H1 (cell line): ENCODE data around the gene NCF4. TPM values are rescaled to one million over a fixed set of nuclear protein-coding genes. Genes with fewer than 3 reads are reported as not detected.

Experiments
- CTCF ChIA-PET: fragments of 300-600 bp; sonication (Branson Sonifier 250); formaldehyde crosslinking; loops from one replicate; lab custom pipeline; 2021; ENCODE audit not compliant: partially characterized antibody; lab: Charles Lee
- POLR2A ChIA-PET: fragments of 300-600 bp; sonication (Branson Sonifier 250); formaldehyde crosslinking; loops from one replicate; lab custom pipeline; 2021; ENCODE audit warnings: inconsistent platforms; ENCODE audit not compliant: partially characterized antibody; lab: Charles Lee
- DNase-seq, 2 experiments: peaks; one replicate each; pipeline versions ENCODE4 v3.0.0 to v3.0.0-alpha.2; 2010 to 2022; ENCODE audit warnings: low spot score in 2 of 2, low read depth in 1 of 2, mixed read lengths in 1 of 2
- FAIRE-seq: peaks from 2 replicates; lab custom pipeline; 2011; peaks lifted over from hg19 to GRCh38; lab: Jason Lieb, UNC
- H2AFZ ChIP-seq: 2 replicates; pipeline ENCODE4 v1.8.1; 2012; ENCODE audit warnings: low read length, inconsistent platforms
- H2AK5ac ChIP-seq: 2 replicates; pipeline ENCODE4 v1.6.1; 2013; ENCODE audit warnings: low read depth, low read length
- H2BK120ac ChIP-seq: replicated peaks from 2 replicates; pipeline ENCODE3; 2013; ENCODE audit warnings: low read depth, low read length, inconsistent platforms
- H2BK12ac ChIP-seq: 2 replicates; pipeline ENCODE4 v1.6.1; 2013; ENCODE audit warnings: low read depth, low read length
- H2BK15ac ChIP-seq: 2 replicates; pipeline ENCODE4 v1.6.1; 2013; ENCODE audit warnings: low read length
- H2BK20ac ChIP-seq: 2 replicates; pipeline ENCODE4 v1.6.1; 2013; ENCODE audit warnings: low read length
- H2BK5ac ChIP-seq: 2 replicates; pipeline ENCODE4 v1.6.1; 2013; ENCODE audit warnings: low read depth, low read length
- H3K14ac ChIP-seq: 2 replicates; pipeline ENCODE4 v1.6.1; 2013; ENCODE audit warnings: inconsistent platforms; ENCODE audit not compliant: insufficient read length
- H3K18ac ChIP-seq: 2 replicates; pipeline ENCODE4 v1.6.1; 2013; ENCODE audit warnings: low read length; ENCODE audit errors: extremely low read depth
- H3K23ac ChIP-seq: 2 replicates; pipeline ENCODE4 v1.6.1; 2013; ENCODE audit warnings: inconsistent platforms; ENCODE audit not compliant: insufficient read length
- H3K23me2 ChIP-seq: 2 replicates; pipeline ENCODE4 v1.6.1; 2013; ENCODE audit warnings: low read depth, low read length
- H3K27ac ChIP-seq: 2 replicates; pipeline ENCODE4 v1.6.1; 2011; ENCODE audit warnings: low read depth, low read length, inconsistent platforms
- H3K27me3 ChIP-seq, 4 experiments: replicated peaks in 1 of 4; 1 replicate in 1 of 4; 2 replicates in 3 of 4; pipeline versions ENCODE4 v1.6.1 to v1.8.1; 2011 to 2013; ENCODE audit warnings: low read length in 3 of 4, mild to moderate bottlenecking in 3 of 4, inconsistent platforms in 2 of 4, mixed read lengths in 2 of 4, moderate library complexity in 1 of 4; ENCODE audit not compliant: control insufficient read depth in 3 of 4, insufficient read depth in 3 of 4; ENCODE audit errors: extremely low read depth in 1 of 4
- H3K36me3 ChIP-seq, 4 experiments: 2 replicates each; pipeline versions ENCODE4 v1.6.1 to v1.8.1; 2011 to 2013; ENCODE audit warnings: mild to moderate bottlenecking in 4 of 4, low read length in 3 of 4, moderate library complexity in 2 of 4, control low read depth in 1 of 4, inconsistent platforms in 1 of 4; ENCODE audit not compliant: insufficient read depth in 4 of 4, control insufficient read depth in 2 of 4
- H3K4ac ChIP-seq: replicated peaks from 2 replicates; pipeline ENCODE3; 2013; ENCODE audit warnings: low read length, low read depth, mixed read lengths, inconsistent platforms; ENCODE audit not compliant: insufficient read length
- H3K4me1 ChIP-seq, 4 experiments: replicated peaks in 1 of 4; 1 replicate in 1 of 4; 2 replicates in 3 of 4; pipeline versions ENCODE4 v1.6.1 to v1.8.1; 2011 to 2013; ENCODE audit warnings: low read length in 3 of 4, inconsistent platforms in 2 of 4, mixed read lengths in 1 of 4; ENCODE audit not compliant: insufficient read depth in 4 of 4, control insufficient read depth in 3 of 4
- H3K4me2 ChIP-seq, 2 experiments: 2 replicates each; pipeline versions ENCODE4 v1.6.1 to v1.8.1; 2011 to 2013; ENCODE audit warnings: low read depth in 2 of 2, low read length in 2 of 2, control low read depth in 1 of 2, inconsistent platforms in 1 of 2, mild to moderate bottlenecking in 1 of 2; ENCODE audit not compliant: insufficient read depth in 1 of 2
- H3K4me3 ChIP-seq, 4 experiments: fragments of 200-600, 300-600 bp in 1 of 4; sonication (generic), shearing (Covaris generic), sonication (Bioruptor Twin) in 1 of 4; 2 replicates each; pipeline versions ENCODE4 v1.5.1 to v1.8.1; 2011 to 2016; ENCODE audit warnings: low read length in 4 of 4, low read depth in 3 of 4, control low read depth in 2 of 4, inconsistent platforms in 2 of 4, mild to moderate bottlenecking in 2 of 4, mixed read lengths in 1 of 4, moderate library complexity in 1 of 4; ENCODE audit not compliant: insufficient read depth in 2 of 4; ENCODE audit errors: extremely low read depth in 1 of 4
- H3K56ac ChIP-seq: replicated peaks from 2 replicates; pipeline ENCODE3; 2013; ENCODE audit warnings: low read depth, mild to moderate bottlenecking, mixed read lengths, low read length, inconsistent platforms; ENCODE audit not compliant: insufficient read length
- H3K79me1 ChIP-seq: 2 replicates; pipeline ENCODE4 v1.6.1; 2013; ENCODE audit warnings: low read depth, low read length, control low read depth
- H3K79me2 ChIP-seq, 2 experiments: 2 replicates each; pipeline versions ENCODE4 v1.6.1 to v1.8.1; 2012 to 2013; ENCODE audit warnings: low read length in 2 of 2, mild to moderate bottlenecking in 2 of 2, inconsistent platforms in 1 of 2; ENCODE audit not compliant: insufficient read depth in 2 of 2, control insufficient read depth in 1 of 2
- H3K9ac ChIP-seq, 4 experiments: replicated peaks in 1 of 4; 1 replicate in 1 of 4; 2 replicates in 3 of 4; pipeline versions ENCODE4 v1.6.1 to v1.8.1; 2011 to 2013; ENCODE audit warnings: low read depth in 3 of 4, low read length in 3 of 4, control low read depth in 2 of 4, mild to moderate bottlenecking in 2 of 4, moderate library complexity in 2 of 4, inconsistent platforms in 1 of 4; ENCODE audit errors: extremely low read depth in 1 of 4
- H3K9me3 ChIP-seq, 2 experiments: 2 replicates each; pipeline versions ENCODE4 v1.6.1 to v1.8.1; 2012 to 2013; ENCODE audit warnings: mild to moderate bottlenecking in 2 of 2, moderate library complexity in 2 of 2, control low read depth in 1 of 2, inconsistent platforms in 1 of 2, low read depth in 1 of 2, low read length in 1 of 2, mixed read lengths in 1 of 2; ENCODE audit not compliant: insufficient read depth in 2 of 2
- H4K20me1 ChIP-seq, 2 experiments: replicated peaks in 1 of 2; 2 replicates each; pipeline versions ENCODE3 to v1.8.1; 2011 to 2013; ENCODE audit warnings: inconsistent platforms in 2 of 2, low read length in 2 of 2, mild to moderate bottlenecking in 1 of 2; ENCODE audit not compliant: insufficient read depth in 2 of 2, control insufficient read depth in 1 of 2
- H4K5ac ChIP-seq: 2 replicates; pipeline ENCODE4 v1.6.1; 2013; ENCODE audit warnings: low read length, low read depth, mixed read lengths, inconsistent platforms; ENCODE audit not compliant: insufficient read length
- H4K8ac ChIP-seq: 2 replicates; pipeline ENCODE4 v1.8.0; 2013; ENCODE audit warnings: mild to moderate bottlenecking, moderate library complexity, low read length, inconsistent platforms; ENCODE audit not compliant: insufficient read depth; ENCODE audit errors: extremely low read depth
- H4K91ac ChIP-seq: replicated peaks from 2 replicates; pipeline ENCODE3; 2013; ENCODE audit warnings: low read length, mixed read lengths, inconsistent platforms; ENCODE audit not compliant: insufficient read length
- KDM1A ChIP-seq: fragments of 200-600, 300-600 bp; sonication (generic); IDR thresholded peaks from 2 replicates; pipeline ENCODE4 v1.7.1; 2016; ENCODE audit warnings: mild to moderate bottlenecking, low read length, borderline replicate concordance
- TAF1 ChIP-seq: IDR thresholded peaks from 2 replicates; pipeline ENCODE4 v1.6.1; 2011; ENCODE audit warnings: mild to moderate bottlenecking, low read depth, low read length
- WGBS, 2 experiments: shearing (Covaris generic) in 1 of 2; methylation state at CpG; one replicate each; pipeline versions ENCODE4 v1.1.6 to v1.1.7; 2013 to 2015; ENCODE audit warnings: low lambda C conversion rate in 2 of 2, mixed read lengths in 2 of 2, inconsistent platforms in 1 of 2, low coverage in 1 of 2, missing lambda C conversion rate in 1 of 2; ENCODE audit not compliant: insufficient replicate concordance in 2 of 2, insufficient coverage in 1 of 2, insufficient read length in 1 of 2; ENCODE audit errors: extremely low coverage in 1 of 2, missing lambda C conversion rate in 1 of 2; 5-methylcytosine and 5-hydroxymethylcytosine counted together
- polyA plus RNA-seq, 7 experiments: library from polyadenylated mRNA; depleted of rRNA in 3 of 7; stranded (reverse) in 5 of 7; unstranded in 2 of 7; fragments of >200 nt in 5 of 7; fragments of 200-250 nt in 2 of 7; gene quantifications; 1 replicate in 5 of 7; 2 replicates in 1 of 7; 4 replicates in 1 of 7; pipeline versions ENCODE4 v1.2.1 to v1.2.3, GENCODE V29; 2011 to 2013; ENCODE audit warnings: missing spikeins in 2 of 7, mixed read lengths in 2 of 7
- total RNA-seq: library from RNA; stranded (reverse); fragmentation: NEBNext Ultra II Directional; extraction: Animal tissue kit (Norgen Biotek cat#: 25700); gene quantifications from 2 replicates; pipeline ENCODE4 v1.2.1, GENCODE V29; 2021

NCF4 gene
- total and polyA plus RNA-seq, 2 of the 8 experiments (the other 6 are each of a cell fraction or from before 2014, with no cell fraction given): 0.20 TPM; not detected in 1

DNA sequence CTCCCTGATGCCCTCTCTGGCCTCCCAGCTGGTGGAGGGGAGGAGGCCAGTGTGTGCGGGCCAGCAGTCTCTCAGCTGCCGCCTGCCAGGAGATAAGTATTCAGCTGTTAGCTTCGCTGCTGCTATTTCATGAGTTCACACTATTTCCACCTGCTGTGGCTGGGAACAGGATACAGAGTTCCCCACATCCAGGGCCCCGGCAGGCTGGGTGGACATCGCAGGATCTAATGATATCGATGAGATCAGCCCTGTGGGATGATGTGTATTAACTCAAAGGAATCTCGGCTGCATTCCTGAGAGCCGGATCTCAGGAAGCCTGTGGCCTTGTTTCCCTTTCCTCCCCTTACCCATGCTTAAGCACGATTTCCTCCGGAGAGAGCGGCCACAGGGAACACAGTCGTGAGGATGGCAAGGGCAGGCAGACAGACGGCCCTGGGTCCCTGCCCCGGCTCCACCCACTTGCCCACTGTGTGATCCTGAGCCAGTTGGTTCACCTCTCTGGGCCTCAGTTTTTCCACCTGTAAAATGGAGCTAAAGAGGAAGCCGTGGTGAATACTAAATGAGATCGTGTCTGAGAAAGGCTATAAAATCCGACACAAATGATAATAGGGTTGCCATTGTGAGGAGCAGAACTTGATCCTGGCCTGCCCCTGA, 37.5 kb upstream of the NCF4 start:
- no peaks in the 10 kb centered on the region for H3K79me1 ChIP-seq
- H4K8ac ChIP-seq: no peak overlapping the region
- H2BK15ac ChIP-seq: peak overlapping the region; percentile 67; the same call in 1 of the 2 replicates
- no peak overlapping the region for H3K14ac ChIP-seq
- peaks cover 0 to 7% (median 5%) of the 10 kb centered on the region in 4 experiments; a peak in 5 of 7 replicates for H3K27me3 ChIP-seq
- no peaks in the 10 kb centered on the region for H3K9me3 ChIP-seq
- H3K27ac ChIP-seq: no peak overlapping the region
- 88% methylated on average over 17 of the region's 17 CpGs; no CpG with 5 or more reads in 1 of the 2 experiments for WGBS, 2 experiments
- 0 out of 2 replicates have a peak overlapping the region, but pooled peaks have one; percentile 16 for H3K18ac ChIP-seq
- H3K23ac ChIP-seq: no peak overlapping the region
- H2AFZ ChIP-seq: no peak overlapping the region
- no peak overlapping the region for H3K4ac ChIP-seq
- no peak overlapping the region; a peak in 1 of 4 replicates for H3K4me2 ChIP-seq
- H3K4me3 ChIP-seq: no peak overlapping the region; a peak in 1 of 8 replicates
- no peaks in the 10 kb centered on the region for H3K79me2 ChIP-seq
- peak; percentile 78; the same call in 1 of the 2 replicates for TF ChIP-seq KDM1A
- TF ChIP-seq TAF1: no peak
- H3K9ac ChIP-seq: no peak overlapping the region; a peak in 1 of 7 replicates
- peaks cover 0 to 13% (median 8%) of the 10 kb centered on the region in 4 experiments; a peak in 6 of 7 replicates for H3K4me1 ChIP-seq
- H2BK5ac ChIP-seq: peak overlapping the region; percentile 49; the same call in 1 of the 2 replicates
- no peaks in the 10 kb centered on the region for H3K36me3 ChIP-seq
- no peak for FAIRE-seq
- ChIA-PET POLR2A (interaction anchor here (0.5 kb wide), 1 partner anchor 152 kb away, joined by 4 read pairs; no protein-coding TSS in a partner anchor), CTCF (interaction anchor here (0.6 to 1.6 kb wide), 6 partner anchors 14 to 716 kb away, joined by 3 to 9 read pairs (median 3); no protein-coding TSS in a partner anchor)
- no peak overlapping the region for H2BK120ac ChIP-seq
- no peak overlapping the region for H3K56ac ChIP-seq
- H3K23me2 ChIP-seq: peaks cover 10% of the 10 kb centered on the region; the same call in 1 of the 2 replicates
- H2BK20ac ChIP-seq: 0 out of 2 replicates have a peak overlapping the region, but pooled peaks have one; percentile 56
- DNase-seq: no peak
- H4K5ac ChIP-seq: no peak overlapping the region
- peaks cover 0 to 6% of the 10 kb centered on the region in 2 experiments for H4K20me1 ChIP-seq
- 0 out of 2 replicates have a peak overlapping the region, but pooled peaks have one; percentile 56 for H2AK5ac ChIP-seq
- H2BK12ac ChIP-seq: peak overlapping the region; percentile 82
- no peak overlapping the region for H4K91ac ChIP-seq
